Thoracic aorta (tissue), 2 donors: Measurements from ENCODE around the gene ZNF543. TPM values are rescaled to one million over a fixed set of nuclear protein-coding genes. Genes with fewer than 3 reads are reported as not detected.

Source experiments
- ATAC-seq: fragments of 150-250 bp; one replicate; pipeline ENCODE4 v1.8.0; 2017; ENCODE audit warnings: low read depth; ENCODE audit not compliant: insufficient number of reproducible peaks, low FRiP score
- DNase-seq: peaks from one replicate; pipeline ENCODE4 v3.0.0-alpha.2; 2020; ENCODE audit warnings: low spot score
- H3K27ac ChIP-seq, 2 donors: fragments of 200-600 bp; sonication (generic); 1 replicate in 1 of 2; 2 replicates in 1 of 2; pipeline ENCODE4 v1.5.1; 2016; ENCODE audit warnings: mild to moderate bottlenecking in 2 of 2, moderate library complexity in 2 of 2
- H3K27me3 ChIP-seq: fragments of 200-600 bp; sonication (generic); replicated peaks from 2 replicates; pipeline ENCODE4 v1.6.0; 2016; ENCODE audit warnings: mild to moderate bottlenecking; ENCODE audit not compliant: insufficient read depth
- H3K36me3 ChIP-seq: fragments of 200-600 bp; sonication (generic); one replicate; pipeline ENCODE4 v1.5.1; 2016
- H3K4me1 ChIP-seq, 2 donors: fragments of 200-600 bp; sonication (generic); 1 replicate in 1 of 2; 2 replicates in 1 of 2; pipeline versions ENCODE4 v1.5.1 to v1.6.0; 2016; ENCODE audit warnings: low read depth in 2 of 2, mild to moderate bottlenecking in 1 of 2; ENCODE audit not compliant: control insufficient read depth in 1 of 2
- H3K4me3 ChIP-seq: fragments of 200-600 bp; sonication (generic); 2 replicates; pipeline ENCODE4 v1.5.1; 2016; ENCODE audit warnings: mild to moderate bottlenecking
- H3K9me3 ChIP-seq: fragments of 200-600 bp; sonication (generic); 2 replicates; pipeline ENCODE4 v1.5.1; 2016
- CTCF ChIP-seq: fragments of 200-600 bp; sonication (generic); IDR thresholded peaks from one replicate; pipeline ENCODE4 v1.5.1; 2019; ENCODE audit warnings: antibody characterized with exemption
- total RNA-seq, 2 donors: library from RNA; depleted of rRNA; stranded (reverse); fragments of >200 nt; gene quantifications; one replicate each; pipeline versions ENCODE4 v1.1.0 to v1.2.3, GENCODE V29; 2016

Gene ZNF543
- total RNA-seq, 2 donors from 2014 or later, result 7.6 to 9.7 TPM

- peak; percentile 94 for ATAC-seq
- Histone ChIP-seq H3K4me1 (peaks cover 17 to 18% of the 10 kb centered on the region in 2 donors), H3K9me3 (no peaks in the 10 kb centered on the region), H3K27ac (peak overlapping the region; percentile 95 to 98), H3K4me3 (peak overlapping the region; percentile 89), H3K27me3 (no peaks in the 10 kb centered on the region), H3K36me3 (peaks cover 8% of the 10 kb centered on the region)
- no peak for TF ChIP-seq CTCF
- DNase-seq, result peak; percentile 84
Measured at GRCh38 chr19:57279418-57280164, 40.7 kb upstream of the ZNF543 start.

GRCh38 chr19:57280165-57280961, 39.9 kb upstream of the ZNF543 start, which contains the start of gene ZNF460:
Gene ZNF460 (plus strand): TSS chr19:57280485. CDS start chr19:57280807, 322 bp downstream.
- H3K4me1 ChIP-seq, result peaks cover 17 to 18% of the 10 kb centered on the region in 2 donors
- peak within 1 kb of the TSS; percentile 89 for H3K4me3 ChIP-seq
- H3K36me3 ChIP-seq, result peaks cover 16% of the 10 kb centered on the region
- peak within 1 kb of the TSS; percentile 95 to 98 for H3K27ac ChIP-seq
- TF ChIP-seq CTCF, result no peak
- no peaks in the 10 kb centered on the region for H3K9me3 ChIP-seq
- peak; percentile 73 for DNase-seq
- ATAC-seq, result peak; percentile 99
- H3K27me3 ChIP-seq, result no peaks in the 10 kb centered on the region

GRCh38 chr19:57280962-57281400, 39.3 kb upstream of the ZNF543 start:
- no peak for TF ChIP-seq CTCF

GRCh38 chr19:57282011-57282643, 38.1 kb upstream of the ZNF543 start:
- Histone ChIP-seq H3K27ac (no peak overlapping the region), H3K4me3 (peak overlapping the region; percentile 89), H3K36me3 (peaks cover 30% of the 10 kb centered on the region), H3K9me3 (no peaks in the 10 kb centered on the region), H3K27me3 (no peaks in the 10 kb centered on the region), H3K4me1 (peaks cover 17 to 18% of the 10 kb centered on the region in 2 donors)
- DNase-seq (no peak), ATAC-seq (no peak)
- no peak for TF ChIP-seq CTCF

More at GRCh38 chr19:57280962-57281400, 39.3 kb upstream of the ZNF543 start:
- Histone ChIP-seq H3K36me3 (peaks cover 22% of the 10 kb centered on the region), H3K27me3 (no peaks in the 10 kb centered on the region), H3K4me1 (peaks cover 17 to 18% of the 10 kb centered on the region in 2 donors), H3K27ac (peak overlapping the region; percentile 95 to 98), H3K9me3 (no peaks in the 10 kb centered on the region), H3K4me3 (peak overlapping the region; percentile 89)
- DNase-seq (no peak), ATAC-seq (no peak)
